Astrocyte (in vitro differentiated cells and primary cell): Measurements from ENCODE around the gene CAVIN4. TPM values are rescaled to one million over a fixed set of nuclear protein-coding genes. Genes with fewer than 3 reads are reported as not detected.

Source experiments
- DNase-seq: peaks from one replicate; pipeline ENCODE4 v3.0.0-alpha.2; 2010; ENCODE audit warnings: low read depth
- FAIRE-seq: peaks from 2 replicates; lab custom pipeline; 2011; peaks lifted over from hg19 to GRCh38; lab: Jason Lieb, UNC
- H2AFZ ChIP-seq: 2 replicates; pipeline ENCODE4 v1.6.0; 2012; ENCODE audit warnings: low read depth, low read length, inconsistent platforms
- H3K27ac ChIP-seq: 2 replicates; pipeline ENCODE4 v1.5.1; 2011; ENCODE audit warnings: low read depth, low read length, inconsistent platforms
- H3K27me3 ChIP-seq: 2 replicates; pipeline ENCODE4 v1.6.0; 2011; ENCODE audit warnings: low read length, inconsistent platforms; ENCODE audit not compliant: insufficient read depth
- H3K36me3 ChIP-seq: 2 replicates; pipeline ENCODE4 v1.5.1; 2011; ENCODE audit warnings: low read length, inconsistent platforms; ENCODE audit not compliant: insufficient read depth
- H3K4me1 ChIP-seq: 2 replicates; pipeline ENCODE4 v1.5.1; 2011; ENCODE audit warnings: low read length, inconsistent platforms; ENCODE audit not compliant: insufficient read depth
- H3K4me2 ChIP-seq: 2 replicates; pipeline ENCODE4 v1.6.0; 2012; ENCODE audit warnings: low read length, inconsistent platforms
- H3K4me3 ChIP-seq: 2 replicates; pipeline ENCODE4 v1.5.1; 2011; ENCODE audit warnings: low read depth, mild to moderate bottlenecking, low read length, inconsistent platforms; ENCODE audit not compliant: insufficient read depth
- H3K79me2 ChIP-seq: 2 replicates; pipeline ENCODE4 v1.6.0; 2012; ENCODE audit warnings: mild to moderate bottlenecking, low read length, inconsistent platforms; ENCODE audit not compliant: insufficient read depth
- H3K9ac ChIP-seq: 2 replicates; pipeline ENCODE4 v1.6.0; 2012; ENCODE audit warnings: mild to moderate bottlenecking, low read length, inconsistent platforms
- H3K9me3 ChIP-seq: 2 replicates; pipeline ENCODE4 v1.5.1; 2012; ENCODE audit warnings: low read depth, mild to moderate bottlenecking, low read length, inconsistent platforms; ENCODE audit not compliant: insufficient read depth
- H4K20me1 ChIP-seq: 2 replicates; pipeline ENCODE4 v1.6.0; 2012; ENCODE audit warnings: low read length, inconsistent platforms; ENCODE audit not compliant: insufficient read depth
- H3K27ac Mint-ChIP-seq: one replicate; pipeline ENCODE4 v1.8.0; 2021; ENCODE audit warnings: mild to moderate bottlenecking, mixed read lengths; ENCODE audit not compliant: unreplicated experiment
- H3K27me3 Mint-ChIP-seq: one replicate; pipeline ENCODE4 v1.8.0; 2021; ENCODE audit warnings: low read depth, mixed read lengths; ENCODE audit not compliant: unreplicated experiment
- H3K36me3 Mint-ChIP-seq: one replicate; pipeline ENCODE4 v1.8.0; 2021; ENCODE audit warnings: low read depth, mixed read lengths; ENCODE audit not compliant: unreplicated experiment
- H3K4me1 Mint-ChIP-seq: one replicate; pipeline ENCODE4 v1.8.0; 2021; ENCODE audit warnings: low read depth, mixed read lengths; ENCODE audit not compliant: unreplicated experiment
- H3K4me3 Mint-ChIP-seq: one replicate; pipeline ENCODE4 v1.8.0; 2021; ENCODE audit warnings: mild to moderate bottlenecking, moderate library complexity, mixed read lengths; ENCODE audit not compliant: unreplicated experiment
- H3K9me3 Mint-ChIP-seq: one replicate; pipeline ENCODE4 v1.8.0; 2021; ENCODE audit warnings: mild to moderate bottlenecking, mixed read lengths; ENCODE audit not compliant: unreplicated experiment
- CTCF ChIP-seq: IDR thresholded peaks from 2 replicates; pipeline ENCODE4 v1.5.1; 2011; ENCODE audit warnings: low read depth, mild to moderate bottlenecking, inconsistent platforms, low read length, moderate library complexity; ENCODE audit not compliant: insufficient read depth
- EZH2 ChIP-seq: IDR thresholded peaks from 2 replicates; pipeline ENCODE4 v1.6.1; 2012; ENCODE audit warnings: mild to moderate bottlenecking, low read length, inconsistent platforms; ENCODE audit not compliant: insufficient read depth
- total RNA-seq: library from RNA; stranded (reverse); gene quantifications from 2 replicates; pipeline ENCODE4 v1.2.1, GENCODE V29; 2021

Gene CAVIN4
- total RNA-seq, 1 donor from 2014 or later, result 4.2 TPM

- Histone ChIP-seq H3K36me3 (no peaks in the 10 kb centered on the region), H3K27me3 (no peaks in the 10 kb centered on the region), H3K4me3 (no peak overlapping the region), H3K4me1 (no peaks in the 10 kb centered on the region), H3K79me2 (no peaks in the 10 kb centered on the region), H3K9ac (no peak overlapping the region), H3K27ac (no peak overlapping the region), H2AFZ (no peak overlapping the region), H3K4me2 (no peak overlapping the region), H4K20me1 (peaks cover 5% of the 10 kb centered on the region), H3K9me3 (no peaks in the 10 kb centered on the region)
- Mint-ChIP-seq H3K27me3 (no peaks in the 10 kb centered on the region), H3K9me3 (no peaks in the 10 kb centered on the region), H3K27ac (no peak overlapping the region), H3K4me1 (no peaks in the 10 kb centered on the region), H3K36me3 (peaks cover 2% of the 10 kb centered on the region), H3K4me3 (no peak overlapping the region)
- no peak for TF ChIP-seq EZH2
- no peak for TF ChIP-seq CTCF
- FAIRE-seq (no peak), DNase-seq (no peak)
These were observed 10.0 kb upstream of the CAVIN4 start for GRCh38 chr9:100567856-100568255.

- Histone ChIP-seq H3K27ac (no peak overlapping the region), H3K4me3 (no peak overlapping the region), H3K27me3 (no peaks in the 10 kb centered on the region), H2AFZ (no peak overlapping the region), H3K9me3 (no peaks in the 10 kb centered on the region), H3K9ac (no peak overlapping the region), H3K4me1 (peaks cover 18% of the 10 kb centered on the region), H3K79me2 (no peaks in the 10 kb centered on the region), H4K20me1 (no peaks in the 10 kb centered on the region), H3K4me2 (no peak overlapping the region), H3K36me3 (no peaks in the 10 kb centered on the region)
- Mint-ChIP-seq H3K9me3 (no peaks in the 10 kb centered on the region), H3K27ac (peak overlapping the region; percentile 59), H3K4me3 (no peak overlapping the region), H3K36me3 (peaks cover 2% of the 10 kb centered on the region), H3K27me3 (no peaks in the 10 kb centered on the region), H3K4me1 (peaks cover 42% of the 10 kb centered on the region)
- DNase-seq, result peak; percentile 65
- no peak for FAIRE-seq
- TF ChIP-seq EZH2 (no peak), CTCF (no peak)
These were observed 4.1 kb upstream of the CAVIN4 start for GRCh38 chr9:100573655-100574260.

- Histone ChIP-seq H3K27me3 (no peaks in the 10 kb centered on the region), H2AFZ (no peak overlapping the region), H4K20me1 (no peaks in the 10 kb centered on the region), H3K9ac (no peak overlapping the region), H3K4me1 (peaks cover 23% of the 10 kb centered on the region), H3K27ac (no peak overlapping the region), H3K79me2 (no peaks in the 10 kb centered on the region), H3K4me2 (peak overlapping the region; percentile 35), H3K9me3 (no peaks in the 10 kb centered on the region), H3K36me3 (no peaks in the 10 kb centered on the region), H3K4me3 (no peak overlapping the region)
- Mint-ChIP-seq H3K4me3 (no peak overlapping the region), H3K27me3 (no peaks in the 10 kb centered on the region), H3K9me3 (no peaks in the 10 kb centered on the region), H3K27ac (peak overlapping the region; percentile 55), H3K4me1 (peaks cover 48% of the 10 kb centered on the region), H3K36me3 (no peaks in the 10 kb centered on the region)
- FAIRE-seq (peak; percentile 60), DNase-seq (no peak)
- TF ChIP-seq EZH2 (no peak), CTCF (no peak)
These were observed 2.9 kb upstream of the CAVIN4 start for GRCh38 chr9:100575006-100575405.
